ENCODE measurements around the gene HNRNPUL1. TPM values are rescaled to one million over a fixed set of nuclear protein-coding genes. Genes with fewer than 3 reads are reported as not detected.
A peak's percentile ranks its signal among the peaks of the same experiment; 100 is the strongest.

Gene HNRNPUL1
- total and polyA plus RNA-seq, 10 of the 15 experiments (the other 5 are each of a cell fraction or from before 2014, with no cell fraction given), result 11.1 to 276 (median 117) TPM

DNA sequence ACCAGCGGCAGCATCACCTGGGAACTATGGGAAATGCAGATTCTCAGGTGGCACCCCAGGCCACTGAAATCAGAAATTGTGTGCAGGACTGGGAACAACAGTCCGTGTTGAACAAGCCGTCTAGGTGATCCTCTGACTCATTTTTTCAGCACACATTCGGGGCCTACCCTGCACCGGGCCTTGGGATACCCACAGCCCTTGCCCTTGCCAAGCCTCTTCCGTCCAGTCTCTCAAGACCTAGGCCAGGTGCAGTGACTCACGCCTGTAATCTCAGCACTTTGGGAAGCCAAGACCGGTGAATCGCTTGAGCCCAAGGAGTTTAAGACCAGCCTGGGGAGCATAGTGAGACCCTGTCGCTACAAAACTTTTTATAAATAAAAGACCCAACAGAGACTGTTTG is 71.3 kb downstream of the HNRNPUL1 start:
- Histone ChIP-seq H3K36me3 (ENCODE audit: control insufficient read depth in 2 of 2, insufficient read depth in 2 of 2, low read length in 1 of 2) (peaks cover 11 to 22% of the 10 kb centered on the region in 2 experiments), H3K27me3 (replicated peaks in 1 of 2; ENCODE audit: control insufficient read depth in 2 of 2, insufficient read depth in 2 of 2, low read length in 1 of 2) (no peaks in the 10 kb centered on the region), H2AFZ (ENCODE audit: control insufficient read depth, low read depth, low read length) (no peak overlapping the region), H3K4me3 (no peak overlapping the region), H3K79me2 (ENCODE audit: control insufficient read depth, insufficient read depth, low read length) (peaks cover 1% of the 10 kb centered on the region), H4K20me1 (ENCODE audit: control insufficient read depth, insufficient read depth) (no peaks in the 10 kb centered on the region), H3K9me3 (replicated peaks; ENCODE audit: control insufficient read depth, insufficient read depth, low read length) (no peaks in the 10 kb centered on the region), H3K4me1 (ENCODE audit: control insufficient read depth, insufficient read depth, low read length) (peaks cover 11% of the 10 kb centered on the region), H3K27ac (ENCODE audit: control insufficient read depth, insufficient read depth) (peak overlapping the region; percentile 79), H3K9ac (ENCODE audit: control insufficient read depth, insufficient read depth, low read length) (peak overlapping the region; percentile 39; the same call in 1 of the 2 replicates), H3K4me2 (ENCODE audit: control insufficient read depth, insufficient read depth) (peak overlapping the region; percentile 60; the same call in 1 of the 2 replicates)
- TF ChIP-seq SMAD1 (IDR thresholded peaks at IDR 0.05; ENCODE audit: low read depth, partially characterized antibody), result no peak
- no peak for TF ChIP-seq EZH2 (IDR thresholded peaks at IDR 0.05; ENCODE audit: borderline replicate concordance, control insufficient read depth, low read depth, low read length)
- no peak for TF ChIP-seq BCL3 (IDR thresholded peaks at IDR 0.05; ENCODE audit: borderline replicate concordance, insufficient read depth, low read depth, low read length, poor library complexity, severe bottlenecking)
- no peak for TF ChIP-seq E4F1 (IDR thresholded peaks at IDR 0.05; ENCODE audit: borderline replicate concordance, partially characterized antibody)
- POLR2A ChIA-PET, result interaction anchor here (0.6 to 1.3 kb wide), 3 partner anchors 13 to 581 kb away, joined by 3 to 8 read pairs (median 6); no protein-coding TSS in a partner anchor
- DNase-seq (ENCODE audit: low read depth, low spot score) (no peak), ATAC-seq (no peak), FAIRE-seq (no peak)
- 72% methylated on average over 10 of the region's 10 CpGs for WGBS (ENCODE audit: insufficient coverage, insufficient replicate concordance, low lambda C conversion rate, missing lambda C conversion rate)
- intact Hi-C loops (cut with micrococcal nuclease; ENCODE audit: unreplicated experiment), result no loop called here
- in situ Hi-C loops (cut with MboI), result no loop called here
- CTCF ChIA-PET, result interaction anchor here (0.7 to 1.2 kb wide), 3 partner anchors 11 to 104 kb away, joined by 3 to 5 read pairs (median 3); partner anchors contain the start of gene DMAC2
- BruUV-seq (replicated peaks), result no TSS peak
- SMC1A ChIA-PET (ENCODE audit: uncharacterized antibody, unreplicated experiment), result interaction anchor here (0.6 to 1.8 kb wide), 2 partner anchors 14 to 121 kb away, joined by 3 to 7 read pairs; no protein-coding TSS in a partner anchor
- RAD21 ChIA-PET (ENCODE audit: unreplicated experiment), result interaction anchor here (1.0 to 1.4 kb wide), 3 partner anchors 8 to 16 kb away, joined by 3 read pairs; no protein-coding TSS in a partner anchor
